Measurements from ENCODE around the gene GRK4. TPM values are rescaled to one million over a fixed set of nuclear protein-coding genes. Genes with fewer than 3 reads are reported as not detected.
A peak's percentile ranks its signal among the peaks of the same experiment; 100 is the strongest.

Gene GRK4
- total and polyA plus RNA-seq, 10 of the 15 experiments (the other 5 are each of a cell fraction or from before 2014, with no cell fraction given): 1.1 to 4.0 (median 2.5) TPM

DNA sequence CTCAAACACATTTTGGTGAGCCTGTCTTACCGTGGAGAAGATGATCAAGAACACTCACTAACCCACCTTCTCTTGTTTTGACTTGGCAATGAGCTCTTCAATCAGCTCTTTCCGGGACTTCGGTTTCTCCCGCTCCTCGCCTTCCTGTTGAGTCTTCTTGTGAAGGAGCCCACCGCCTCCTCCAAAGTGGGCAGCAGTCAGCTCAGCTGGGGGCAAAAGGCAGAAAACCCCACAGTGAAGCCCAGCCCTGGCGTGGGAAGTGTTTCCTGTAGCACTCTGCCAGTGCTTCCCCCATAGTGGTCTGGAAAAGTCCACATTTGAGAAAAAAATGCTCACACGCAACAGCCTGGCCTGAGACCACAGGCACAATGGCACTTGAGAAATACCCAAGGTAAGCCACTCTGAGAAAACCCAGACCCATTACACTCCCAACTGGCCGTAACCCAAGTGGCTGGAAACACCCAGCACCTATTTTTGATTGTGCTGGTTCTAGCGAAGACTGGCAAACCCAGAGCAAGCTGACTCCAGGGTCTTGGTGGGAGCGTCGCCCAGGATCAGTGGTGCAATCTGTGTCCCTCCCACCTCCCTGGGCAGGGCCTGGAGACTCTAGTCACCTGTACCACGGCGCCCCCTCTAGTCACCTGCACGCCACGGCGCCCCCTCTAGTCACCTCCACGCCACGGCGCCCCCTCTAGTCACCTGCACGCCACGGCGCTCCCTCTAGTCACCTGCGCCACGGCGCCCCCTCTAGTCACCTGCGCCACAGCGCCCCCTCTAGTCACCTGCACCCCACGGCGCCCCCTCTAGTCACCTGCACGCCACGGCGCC is 8.8 kb upstream of the GRK4 start:
- Histone ChIP-seq H3K27ac (ENCODE audit: control insufficient read depth, insufficient read depth) (peak overlapping the region; percentile 78), H3K9ac (ENCODE audit: control insufficient read depth, insufficient read depth, low read length) (no peak overlapping the region), H3K27me3 (replicated peaks in 1 of 2; ENCODE audit: control insufficient read depth in 2 of 2, insufficient read depth in 2 of 2, low read length in 1 of 2) (no peaks in the 10 kb centered on the region), H3K4me1 (ENCODE audit: control insufficient read depth, insufficient read depth, low read length) (peaks cover 41% of the 10 kb centered on the region), H3K4me2 (ENCODE audit: control insufficient read depth, insufficient read depth) (peak overlapping the region; percentile 34), H3K79me2 (ENCODE audit: control insufficient read depth, insufficient read depth, low read length) (peaks cover 40% of the 10 kb centered on the region), H3K36me3 (ENCODE audit: control insufficient read depth in 2 of 2, insufficient read depth in 2 of 2, low read length in 1 of 2) (peaks cover 28 to 54% of the 10 kb centered on the region in 2 experiments), H3K9me3 (replicated peaks; ENCODE audit: control insufficient read depth, insufficient read depth, low read length) (no peaks in the 10 kb centered on the region; the same call in 2 of the 3 replicates), H3K4me3 (no peak overlapping the region), H2AFZ (ENCODE audit: control insufficient read depth, low read depth, low read length) (no peak overlapping the region), H4K20me1 (ENCODE audit: control insufficient read depth, insufficient read depth) (peaks cover 4% of the 10 kb centered on the region)
- RAD21 ChIA-PET (ENCODE audit: unreplicated experiment): interaction anchor here (0.7 to 2.4 kb wide), 19 partner anchors 9 to 735 kb away, joined by 3 to 52 read pairs (median 3); partner anchors contain the start of genes GRK4, NOP14 and TNIP2
- WGBS (ENCODE audit: insufficient coverage, insufficient replicate concordance, low lambda C conversion rate, missing lambda C conversion rate): 5% methylated on average over 23 of the region's 33 CpGs
- FAIRE-seq (peak; percentile 94), DNase-seq (ENCODE audit: low read depth, low spot score) (peak; percentile 75), ATAC-seq (peak; percentile 89)
- SMC1A ChIA-PET (ENCODE audit: uncharacterized antibody, unreplicated experiment): interaction anchor here (0.7 to 9.4 kb wide), 17 partner anchors 8 to 209 kb away, joined by 3 to 65 read pairs (median 4); no protein-coding TSS in a partner anchor
- in situ Hi-C loops (cut with MboI) (no loop called here), intact Hi-C loops (cut with micrococcal nuclease; ENCODE audit: unreplicated experiment) (loop anchor here (1.0 kb wide), 1 partner anchor 18 kb away; no protein-coding TSS in a partner anchor)
- POLR2A ChIA-PET: interaction anchor here (1.0 to 1.9 kb wide), 4 partner anchors 17 to 211 kb away, joined by 3 to 20 read pairs (median 6); no protein-coding TSS in a partner anchor
- no TSS peak for BruUV-seq (replicated peaks)
- CTCF ChIA-PET: interaction anchor here (0.5 to 3.9 kb wide), 30 partner anchors 8 to 419 kb away, joined by 3 to 62 read pairs (median 4); partner anchors contain the start of genes GRK4, NOP14 and TNIP2
- TF ChIP-seq STAT3 (IDR thresholded peaks at IDR 0.05; ENCODE audit: low read depth, low read length) (no peak), NRF1 (conservative IDR thresholded peaks at IDR 0.05; ENCODE audit: low read depth, low read length) (no peak), ZZZ3 (IDR thresholded peaks at IDR 0.05; ENCODE audit: control insufficient read depth, insufficient read length, low read depth) (no peak), CREM (IDR thresholded peaks at IDR 0.05; ENCODE audit: low read depth) (peak; percentile 63; the same call in 1 of the 2 replicates), STAT1 (conservative IDR thresholded peaks at IDR 0.05) (no peak), MTA2 (IDR thresholded peaks at IDR 0.05; ENCODE audit: low read depth) (peak; percentile 49; the same call in 1 of the 2 replicates), ZSCAN29 (IDR thresholded peaks at IDR 0.05) (no peak), EP300 (IDR thresholded peaks at IDR 0.05; ENCODE audit: borderline replicate concordance in 1 of 2, control insufficient read depth in 1 of 2, low read depth in 2 of 2, low read length in 2 of 2) (peak in 1 of 2 experiments; percentile 40; a peak in 2 of 4 replicates)
- TF ChIP-seq, protein P1, sequence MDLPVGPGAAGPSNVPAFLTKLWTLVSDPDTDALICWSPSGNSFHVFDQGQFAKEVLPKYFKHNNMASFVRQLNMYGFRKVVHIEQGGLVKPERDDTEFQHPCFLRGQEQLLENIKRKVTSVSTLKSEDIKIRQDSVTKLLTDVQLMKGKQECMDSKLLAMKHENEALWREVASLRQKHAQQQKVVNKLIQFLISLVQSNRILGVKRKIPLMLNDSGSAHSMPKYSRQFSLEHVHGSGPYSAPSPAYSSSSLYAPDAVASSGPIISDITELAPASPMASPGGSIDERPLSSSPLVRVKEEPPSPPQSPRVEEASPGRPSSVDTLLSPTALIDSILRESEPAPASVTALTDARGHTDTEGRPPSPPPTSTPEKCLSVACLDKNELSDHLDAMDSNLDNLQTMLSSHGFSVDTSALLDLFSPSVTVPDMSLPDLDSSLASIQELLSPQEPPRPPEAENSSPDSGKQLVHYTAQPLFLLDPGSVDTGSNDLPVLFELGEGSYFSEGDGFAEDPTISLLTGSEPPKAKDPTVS (IDR thresholded peaks at IDR 0.05; ENCODE audit: low read depth, low read length): no peak
- TF ChIP-seq, protein P2, sequence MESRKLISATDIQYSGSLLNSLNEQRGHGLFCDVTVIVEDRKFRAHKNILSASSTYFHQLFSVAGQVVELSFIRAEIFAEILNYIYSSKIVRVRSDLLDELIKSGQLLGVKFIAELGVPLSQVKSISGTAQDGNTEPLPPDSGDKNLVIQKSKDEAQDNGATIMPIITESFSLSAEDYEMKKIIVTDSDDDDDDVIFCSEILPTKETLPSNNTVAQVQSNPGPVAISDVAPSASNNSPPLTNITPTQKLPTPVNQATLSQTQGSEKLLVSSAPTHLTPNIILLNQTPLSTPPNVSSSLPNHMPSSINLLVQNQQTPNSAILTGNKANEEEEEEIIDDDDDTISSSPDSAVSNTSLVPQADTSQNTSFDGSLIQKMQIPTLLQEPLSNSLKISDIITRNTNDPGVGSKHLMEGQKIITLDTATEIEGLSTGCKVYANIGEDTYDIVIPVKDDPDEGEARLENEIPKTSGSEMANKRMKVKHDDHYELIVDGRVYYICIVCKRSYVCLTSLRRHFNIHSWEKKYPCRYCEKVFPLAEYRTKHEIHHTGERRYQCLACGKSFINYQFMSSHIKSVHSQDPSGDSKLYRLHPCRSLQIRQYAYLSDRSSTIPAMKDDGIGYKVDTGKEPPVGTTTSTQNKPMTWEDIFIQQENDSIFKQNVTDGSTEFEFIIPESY (IDR thresholded peaks at IDR 0.05): no peak
- TF ChIP-seq, protein P3, sequence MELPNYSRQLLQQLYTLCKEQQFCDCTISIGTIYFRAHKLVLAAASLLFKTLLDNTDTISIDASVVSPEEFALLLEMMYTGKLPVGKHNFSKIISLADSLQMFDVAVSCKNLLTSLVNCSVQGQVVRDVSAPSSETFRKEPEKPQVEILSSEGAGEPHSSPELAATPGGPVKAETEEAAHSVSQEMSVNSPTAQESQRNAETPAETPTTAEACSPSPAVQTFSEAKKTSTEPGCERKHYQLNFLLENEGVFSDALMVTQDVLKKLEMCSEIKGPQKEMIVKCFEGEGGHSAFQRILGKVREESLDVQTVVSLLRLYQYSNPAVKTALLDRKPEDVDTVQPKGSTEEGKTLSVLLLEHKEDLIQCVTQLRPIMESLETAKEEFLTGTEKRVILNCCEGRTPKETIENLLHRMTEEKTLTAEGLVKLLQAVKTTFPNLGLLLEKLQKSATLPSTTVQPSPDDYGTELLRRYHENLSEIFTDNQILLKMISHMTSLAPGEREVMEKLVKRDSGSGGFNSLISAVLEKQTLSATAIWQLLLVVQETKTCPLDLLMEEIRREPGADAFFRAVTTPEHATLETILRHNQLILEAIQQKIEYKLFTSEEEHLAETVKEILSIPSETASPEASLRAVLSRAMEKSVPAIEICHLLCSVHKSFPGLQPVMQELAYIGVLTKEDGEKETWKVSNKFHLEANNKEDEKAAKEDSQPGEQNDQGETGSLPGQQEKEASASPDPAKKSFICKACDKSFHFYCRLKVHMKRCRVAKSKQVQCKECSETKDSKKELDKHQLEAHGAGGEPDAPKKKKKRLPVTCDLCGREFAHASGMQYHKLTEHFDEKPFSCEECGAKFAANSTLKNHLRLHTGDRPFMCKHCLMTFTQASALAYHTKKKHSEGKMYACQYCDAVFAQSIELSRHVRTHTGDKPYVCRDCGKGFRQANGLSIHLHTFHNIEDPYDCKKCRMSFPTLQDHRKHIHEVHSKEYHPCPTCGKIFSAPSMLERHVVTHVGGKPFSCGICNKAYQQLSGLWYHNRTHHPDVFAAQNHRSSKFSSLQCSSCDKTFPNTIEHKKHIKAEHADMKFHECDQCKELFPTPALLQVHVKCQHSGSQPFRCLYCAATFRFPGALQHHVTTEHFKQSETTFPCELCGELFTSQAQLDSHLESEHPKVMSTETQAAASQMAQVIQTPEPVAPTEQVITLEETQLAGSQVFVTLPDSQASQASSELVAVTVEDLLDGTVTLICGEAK (IDR thresholded peaks at IDR 0.05; ENCODE audit: borderline replicate concordance): no peak
- TF ChIP-seq, protein P4, sequence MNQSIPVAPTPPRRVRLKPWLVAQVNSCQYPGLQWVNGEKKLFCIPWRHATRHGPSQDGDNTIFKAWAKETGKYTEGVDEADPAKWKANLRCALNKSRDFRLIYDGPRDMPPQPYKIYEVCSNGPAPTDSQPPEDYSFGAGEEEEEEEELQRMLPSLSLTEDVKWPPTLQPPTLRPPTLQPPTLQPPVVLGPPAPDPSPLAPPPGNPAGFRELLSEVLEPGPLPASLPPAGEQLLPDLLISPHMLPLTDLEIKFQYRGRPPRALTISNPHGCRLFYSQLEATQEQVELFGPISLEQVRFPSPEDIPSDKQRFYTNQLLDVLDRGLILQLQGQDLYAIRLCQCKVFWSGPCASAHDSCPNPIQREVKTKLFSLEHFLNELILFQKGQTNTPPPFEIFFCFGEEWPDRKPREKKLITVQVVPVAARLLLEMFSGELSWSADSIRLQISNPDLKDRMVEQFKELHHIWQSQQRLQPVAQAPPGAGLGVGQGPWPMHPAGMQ (IDR thresholded peaks at IDR 0.05; ENCODE audit: borderline replicate concordance): no peak
